Endothelial cell of umbilical vein (primary cell): ENCODE results near the gene CDR2. TPM values are rescaled to one million over a fixed set of nuclear protein-coding genes. Genes with fewer than 3 reads are reported as not detected.

ENCODE experiments used
- BruUV-seq: library from RNA; stranded (reverse); fragments of 400-500 nt; replicated peaks from 2 replicates; lab custom pipeline; 2021; lab: Mats Ljungman, UMichigan
- CTCF ChIA-PET: fragments of 300-600, 350-600 bp; sonication (Branson Sonifier 250); formaldehyde crosslinking; loops from one replicate; lab custom pipeline; 2021; ENCODE audit warnings: antibody characterized with exemption, inconsistent platforms; lab: Charles Lee
- POLR2A ChIA-PET: fragments of 300-600, 350-600 bp; sonication (Branson Sonifier 250); formaldehyde crosslinking; loops from one replicate; lab custom pipeline; 2021; ENCODE audit warnings: antibody characterized with exemption, inconsistent platforms; lab: Charles Lee
- DNase-seq: peaks from one replicate; pipeline ENCODE4 v3.0.0-alpha.2; 2011; ENCODE audit warnings: low read depth, low spot score
- FAIRE-seq: peaks from 2 replicates; lab custom pipeline; 2011; peaks lifted over from hg19 to GRCh38; lab: Jason Lieb, UNC
- H2AFZ ChIP-seq: 2 replicates; pipeline ENCODE4 v1.6.0; 2012; ENCODE audit warnings: low read depth, low read length, control low read depth, inconsistent platforms
- H3K27ac ChIP-seq: 2 replicates; pipeline ENCODE4 v1.5.1; 2011; ENCODE audit warnings: low read depth, mild to moderate bottlenecking, control low read depth, low read length, moderate library complexity; ENCODE audit not compliant: insufficient read depth
- H3K27me3 ChIP-seq, 2 experiments: 2 replicates each; pipeline versions ENCODE4 v1.6.0 to v1.6.1; 2011; ENCODE audit warnings: low read length in 2 of 2, mixed read lengths in 1 of 2; ENCODE audit not compliant: control insufficient read depth in 2 of 2, insufficient read depth in 2 of 2
- H3K36me3 ChIP-seq, 2 experiments: 2 replicates in 1 of 2; 3 replicates in 1 of 2; pipeline ENCODE4 v1.5.1; 2011; ENCODE audit warnings: low read length in 2 of 2, mild to moderate bottlenecking in 1 of 2, moderate library complexity in 1 of 2; ENCODE audit not compliant: control insufficient read depth in 2 of 2, insufficient read depth in 2 of 2; ENCODE audit errors: extremely low read depth in 1 of 2
- H3K4me1 ChIP-seq: 3 replicates; pipeline ENCODE4 v1.5.1; 2011; ENCODE audit warnings: mild to moderate bottlenecking, low read length; ENCODE audit not compliant: control insufficient read depth, insufficient read depth; ENCODE audit errors: extremely low read depth
- H3K4me2 ChIP-seq: 2 replicates; pipeline ENCODE4 v1.6.1; 2011; ENCODE audit warnings: low read length, control low read depth, mixed read lengths; ENCODE audit not compliant: insufficient read depth
- H3K4me3 ChIP-seq, 3 experiments: fragments of 200-600 bp in 1 of 3; sonication (generic), shearing (Covaris generic) in 1 of 3; replicated peaks in 1 of 3; 2 replicates each; pipeline ENCODE4 v1.5.1; 2011 to 2016; ENCODE audit warnings: control low read depth in 3 of 3, low read length in 3 of 3, mild to moderate bottlenecking in 2 of 3, inconsistent platforms in 1 of 3, low read depth in 1 of 3, moderate library complexity in 1 of 3; ENCODE audit not compliant: insufficient read depth in 1 of 3
- H3K79me2 ChIP-seq: 2 replicates; pipeline ENCODE4 v1.6.0; 2012; ENCODE audit warnings: low read length, inconsistent platforms; ENCODE audit not compliant: control insufficient read depth, insufficient read depth
- H3K9ac ChIP-seq: replicated peaks from 2 replicates; pipeline ENCODE3; 2011; ENCODE audit warnings: low read length, control low read depth; ENCODE audit not compliant: insufficient read depth; ENCODE audit errors: extremely low read depth
- H3K9me1 ChIP-seq: replicated peaks from 3 replicates; pipeline ENCODE4 v1.6.0; 2011; ENCODE audit warnings: mild to moderate bottlenecking, low read length; ENCODE audit not compliant: control insufficient read depth, insufficient read depth; ENCODE audit errors: extremely low read depth
- H3K9me3 ChIP-seq: replicated peaks from 2 replicates; pipeline ENCODE4 v1.5.1; 2012; ENCODE audit warnings: low read length, inconsistent platforms; ENCODE audit not compliant: control insufficient read depth, insufficient read depth
- H4K20me1 ChIP-seq: replicated peaks from 2 replicates; pipeline ENCODE3; 2011; ENCODE audit warnings: mild to moderate bottlenecking, low read length; ENCODE audit not compliant: control insufficient read depth, insufficient read depth; ENCODE audit errors: extremely low read depth
- CTCF ChIP-seq, 2 donors: IDR thresholded peaks; 1 replicate in 1 of 2; 2 replicates in 1 of 2; pipeline ENCODE4 v1.5.1; 2011; ENCODE audit warnings: low read length in 2 of 2, mild to moderate bottlenecking in 2 of 2, moderate library complexity in 2 of 2, control low read depth in 1 of 2, inconsistent platforms in 1 of 2, low read depth in 1 of 2; ENCODE audit not compliant: insufficient read depth in 1 of 2; ENCODE audit errors: extremely low read depth in 1 of 2
- EZH2 ChIP-seq: IDR thresholded peaks from 2 replicates; pipeline ENCODE4 v1.6.1; 2012; ENCODE audit warnings: borderline replicate concordance, low read depth, mild to moderate bottlenecking, moderate library complexity, low read length, inconsistent platforms; ENCODE audit not compliant: severe bottlenecking
- FOS ChIP-seq: IDR thresholded peaks from 2 replicates; pipeline ENCODE4 v1.6.1; 2011; ENCODE audit warnings: mild to moderate bottlenecking, low read length, moderate library complexity, borderline replicate concordance; ENCODE audit not compliant: insufficient read depth
- GATA2 ChIP-seq: IDR thresholded peaks from 2 replicates; pipeline ENCODE4 v1.7.0; 2011; ENCODE audit warnings: low read depth, mild to moderate bottlenecking, moderate library complexity, mixed read lengths, low read length; ENCODE audit not compliant: insufficient read length, insufficient read depth
- JUN ChIP-seq: IDR thresholded peaks from 2 replicates; pipeline ENCODE4 v1.6.1; 2011; ENCODE audit warnings: borderline replicate concordance, low read depth; ENCODE audit not compliant: insufficient read length, insufficient read depth
- MAX ChIP-seq: IDR thresholded peaks from 2 replicates; pipeline ENCODE4 v1.6.1; 2011; ENCODE audit not compliant: insufficient read depth, insufficient read length
- MYC ChIP-seq: IDR thresholded peaks from one replicate; pipeline ENCODE4 v1.6.1; 2011; ENCODE audit warnings: mild to moderate bottlenecking, low read depth, low read length
- POLR2A ChIP-seq: IDR thresholded peaks from 2 replicates; pipeline ENCODE4 v1.6.1; 2012; ENCODE audit warnings: low read depth, mild to moderate bottlenecking, control low read depth, low read length
- dilution Hi-C: fragments of 300-500 bp; cut with MboI; formaldehyde crosslinking; loops from one replicate; pipeline ENCODE4 v1.15.0; 2019; ENCODE audit warnings: low sequenced_read_pairs; ENCODE audit not compliant: extremely low pct_ligation_motif_present
- intact Hi-C: fragments of 100-400 bp; cut with micrococcal nuclease; formaldehyde crosslinking; loops from one replicate; pipeline ENCODE4 v1.10.0; 2022
- polyA plus RNA-seq, 4 experiments: library from polyadenylated mRNA; depleted of rRNA in 3 of 4; stranded (reverse) in 3 of 4; unstranded in 1 of 4; fragments of >200 nt; gene quantifications; 2 replicates each; pipeline versions ENCODE4 v1.2.1 to v1.2.3, GENCODE V29; 2011 to 2012; ENCODE audit warnings: missing spikeins in 1 of 4
- total RNA-seq: library from RNA; stranded (reverse); gene quantifications from 2 replicates; pipeline ENCODE4 v1.2.3, GENCODE V29; 2021

Gene CDR2
- total and polyA plus RNA-seq, 2 donors (not counting 3 experiments of a cell fraction or from before 2014, with no cell fraction given), result 35.3 to 61.9 TPM

GRCh38 chr16:22417019-22417418 is 42.6 kb upstream of the CDR2 start:
- dilution Hi-C loops (no loop called here), intact Hi-C loops (no loop called here)
- ChIA-PET POLR2A (no interaction called here), CTCF (no interaction called here)
- BruUV-seq, result no TSS peak
- Histone ChIP-seq H3K9me3 (no peaks in the 10 kb centered on the region), H3K9ac (no peak overlapping the region), H2AFZ (no peak overlapping the region), H3K4me3 (no peak overlapping the region), H3K79me2 (no peaks in the 10 kb centered on the region), H3K4me1 (no peaks in the 10 kb centered on the region), H3K4me2 (no peak overlapping the region), H3K27me3 (no peaks in the 10 kb centered on the region), H4K20me1 (no peaks in the 10 kb centered on the region), H3K27ac (no peak overlapping the region), H3K9me1 (no peaks in the 10 kb centered on the region), H3K36me3 (peaks cover 0 to 4% of the 10 kb centered on the region in 2 experiments)
- TF ChIP-seq MYC (no peak), EZH2 (no peak), FOS (no peak), MAX (no peak), CTCF (IDR thresholded peaks at IDR 0.05; ENCODE audit: extremely low read depth in 1 of 2, insufficient read depth in 1 of 2, low read depth in 1 of 2, low read length in 2 of 2) (no peak), POLR2A (no peak), JUN (no peak), GATA2 (no peak)
- FAIRE-seq, result no peak
- DNase-seq, result no peak
